Measurements from ENCODE around the gene PPARG. TPM values are rescaled to one million over a fixed set of nuclear protein-coding genes. Genes with fewer than 3 reads are reported as not detected.

The PPARG gene
- total RNA-seq, 1 donor from 2014 or later, result 3.2 TPM

GRCh38 chr3:12442654-12443501, 154.0 kb downstream of the PPARG start:
- DNase-seq (ENCODE audit: low spot score), result no peak
- Mint-ChIP-seq H3K4me3 (ENCODE audit: unreplicated experiment) (no peak overlapping the region), H3K27ac (ENCODE audit: unreplicated experiment) (no peak overlapping the region), H3K36me3 (ENCODE audit: low read depth, unreplicated experiment) (no peaks in the 10 kb centered on the region), H3K27me3 (ENCODE audit: unreplicated experiment) (peaks cover 6% of the 10 kb centered on the region), H3K9me3 (ENCODE audit: unreplicated experiment) (no peaks in the 10 kb centered on the region), H3K4me1 (ENCODE audit: unreplicated experiment) (peaks cover 5% of the 10 kb centered on the region)
- TF ChIP-seq CTCF (IDR thresholded peaks at IDR 0.05; ENCODE audit: unreplicated experiment), result no peak

GRCh38 chr3:12443781-12444522, 155.1 kb downstream of the PPARG start:
- peaks cover 8% of the 10 kb centered on the region for H3K27me3 Mint-ChIP-seq (ENCODE audit: unreplicated experiment)

GRCh38 chr3:12444582-12445471, 156.0 kb downstream of the PPARG start:
- Mint-ChIP-seq H3K4me3 (ENCODE audit: unreplicated experiment) (no peak overlapping the region), H3K9me3 (ENCODE audit: unreplicated experiment) (no peaks in the 10 kb centered on the region), H3K27ac (ENCODE audit: unreplicated experiment) (no peak overlapping the region), H3K36me3 (ENCODE audit: low read depth, unreplicated experiment) (no peaks in the 10 kb centered on the region), H3K4me1 (ENCODE audit: unreplicated experiment) (peaks cover 5% of the 10 kb centered on the region), H3K27me3 (ENCODE audit: unreplicated experiment) (peaks cover 8% of the 10 kb centered on the region)
- DNase-seq (ENCODE audit: low spot score), result no peak
- TF ChIP-seq CTCF (IDR thresholded peaks at IDR 0.05; ENCODE audit: unreplicated experiment), result no peak

More at GRCh38 chr3:12443781-12444522, 155.1 kb downstream of the PPARG start:
- Mint-ChIP-seq H3K4me3 (ENCODE audit: unreplicated experiment) (no peak overlapping the region), H3K27ac (ENCODE audit: unreplicated experiment) (no peak overlapping the region), H3K36me3 (ENCODE audit: low read depth, unreplicated experiment) (no peaks in the 10 kb centered on the region), H3K4me1 (ENCODE audit: unreplicated experiment) (peaks cover 5% of the 10 kb centered on the region), H3K9me3 (ENCODE audit: unreplicated experiment) (no peaks in the 10 kb centered on the region)
- TF ChIP-seq CTCF (IDR thresholded peaks at IDR 0.05; ENCODE audit: unreplicated experiment), result no peak
- DNase-seq (ENCODE audit: low spot score), result no peak

GRCh38 chr3:12445523-12446240, 156.8 kb downstream of the PPARG start:
- Mint-ChIP-seq H3K9me3 (ENCODE audit: unreplicated experiment) (no peaks in the 10 kb centered on the region), H3K4me1 (ENCODE audit: unreplicated experiment) (peaks cover 5% of the 10 kb centered on the region), H3K27me3 (ENCODE audit: unreplicated experiment) (peaks cover 8% of the 10 kb centered on the region), H3K36me3 (ENCODE audit: low read depth, unreplicated experiment) (no peaks in the 10 kb centered on the region), H3K4me3 (ENCODE audit: unreplicated experiment) (no peak overlapping the region), H3K27ac (ENCODE audit: unreplicated experiment) (no peak overlapping the region)
- TF ChIP-seq CTCF (IDR thresholded peaks at IDR 0.05; ENCODE audit: unreplicated experiment), result no peak
- DNase-seq (ENCODE audit: low spot score), result no peak
